Lower leg skin (tissue), 3 donors: Measurements from ENCODE around the gene TANGO6.

ENCODE experiments used
- POLR2A ChIP-seq, 2 donors: fragments of 450-650 bp; IDR thresholded peaks; one replicate each; pipeline ENCODE4 v1.6.1; 2016 to 2017; ENCODE audit warnings: antibody characterized with exemption in 2 of 2, mild to moderate bottlenecking in 1 of 2, moderate library complexity in 1 of 2
- TF ChIP-seq, protein P1 (sequence below), 3 donors: fragments of 450-650 bp; IDR thresholded peaks; one replicate each; pipeline ENCODE4 v1.5.1; 2016; ENCODE audit warnings: antibody characterized with exemption in 3 of 3, mild to moderate bottlenecking in 3 of 3, moderate library complexity in 2 of 3

DNA sequence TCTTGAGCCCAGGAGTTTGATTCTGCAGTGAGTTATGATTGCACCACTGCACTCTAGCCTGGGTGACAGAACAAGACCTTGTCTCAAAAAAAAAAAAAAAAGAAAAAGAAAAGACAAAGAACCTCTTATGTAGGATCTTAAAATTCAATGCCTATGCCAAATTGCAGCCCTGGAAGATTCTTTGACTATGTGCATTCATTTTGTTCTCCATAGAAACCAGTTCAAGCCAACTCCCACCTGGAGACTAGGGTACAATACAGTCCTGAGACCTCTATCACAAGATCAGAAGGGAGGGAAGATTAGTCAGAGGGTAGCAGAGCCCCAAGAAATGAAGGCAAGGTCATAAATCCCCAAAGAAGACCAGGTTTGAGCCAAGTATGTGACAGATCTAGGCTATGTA, 171.5 kb downstream of the TANGO6 start:
- TF ChIP-seq, protein P1, sequence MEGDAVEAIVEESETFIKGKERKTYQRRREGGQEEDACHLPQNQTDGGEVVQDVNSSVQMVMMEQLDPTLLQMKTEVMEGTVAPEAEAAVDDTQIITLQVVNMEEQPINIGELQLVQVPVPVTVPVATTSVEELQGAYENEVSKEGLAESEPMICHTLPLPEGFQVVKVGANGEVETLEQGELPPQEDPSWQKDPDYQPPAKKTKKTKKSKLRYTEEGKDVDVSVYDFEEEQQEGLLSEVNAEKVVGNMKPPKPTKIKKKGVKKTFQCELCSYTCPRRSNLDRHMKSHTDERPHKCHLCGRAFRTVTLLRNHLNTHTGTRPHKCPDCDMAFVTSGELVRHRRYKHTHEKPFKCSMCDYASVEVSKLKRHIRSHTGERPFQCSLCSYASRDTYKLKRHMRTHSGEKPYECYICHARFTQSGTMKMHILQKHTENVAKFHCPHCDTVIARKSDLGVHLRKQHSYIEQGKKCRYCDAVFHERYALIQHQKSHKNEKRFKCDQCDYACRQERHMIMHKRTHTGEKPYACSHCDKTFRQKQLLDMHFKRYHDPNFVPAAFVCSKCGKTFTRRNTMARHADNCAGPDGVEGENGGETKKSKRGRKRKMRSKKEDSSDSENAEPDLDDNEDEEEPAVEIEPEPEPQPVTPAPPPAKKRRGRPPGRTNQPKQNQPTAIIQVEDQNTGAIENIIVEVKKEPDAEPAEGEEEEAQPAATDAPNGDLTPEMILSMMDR (IDR thresholded peaks at IDR 0.05): no peak
- no peak for TF ChIP-seq POLR2A (IDR thresholded peaks at IDR 0.05)
